GM19397 (cell line): Measurements from ENCODE around the gene LEMD1.
"Not testable (repeated sequence)": the region's sequence is repeated elsewhere in the genome, so short reads cannot be mapped to it uniquely, and the experiment has no call there.

Source experiments
- ATAC-seq: cut with Tn5 transposase; IDR thresholded peaks from one replicate; pipeline ENCODE4 v1.9.1; 2021; ENCODE audit warnings: mild to moderate bottlenecking, moderate library complexity; ENCODE audit not compliant: unreplicated experiment

Gene LEMD1

GRCh38 chr1:205447457-205448341 is 25.8 kb upstream of the LEMD1 start:
- no peak for ATAC-seq

DNA sequence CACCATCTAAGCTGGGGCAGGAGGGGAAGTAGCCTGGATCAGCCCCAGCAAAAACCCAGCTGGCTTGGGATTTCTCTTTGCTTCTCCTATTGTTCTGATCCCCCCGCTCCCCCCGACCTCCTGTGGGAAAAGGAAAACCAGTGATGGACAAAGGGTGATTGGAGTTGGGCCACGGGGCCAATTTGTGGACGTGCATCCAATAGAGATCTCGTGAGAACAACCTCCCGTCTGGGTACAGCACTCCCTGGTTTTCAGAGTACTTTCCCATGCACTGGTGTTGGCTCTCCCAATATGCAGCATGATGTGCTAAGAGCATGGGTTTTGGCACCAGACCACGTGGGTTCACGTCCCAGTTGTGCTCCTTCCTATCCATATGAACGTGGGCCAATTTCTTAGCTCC is 25.0 kb upstream of the LEMD1 start:
- ATAC-seq: no peak

- ATAC-seq: no peak
These were observed 23.7 kb upstream of the LEMD1 start for GRCh38 chr1:205445646-205445935.

DNA sequence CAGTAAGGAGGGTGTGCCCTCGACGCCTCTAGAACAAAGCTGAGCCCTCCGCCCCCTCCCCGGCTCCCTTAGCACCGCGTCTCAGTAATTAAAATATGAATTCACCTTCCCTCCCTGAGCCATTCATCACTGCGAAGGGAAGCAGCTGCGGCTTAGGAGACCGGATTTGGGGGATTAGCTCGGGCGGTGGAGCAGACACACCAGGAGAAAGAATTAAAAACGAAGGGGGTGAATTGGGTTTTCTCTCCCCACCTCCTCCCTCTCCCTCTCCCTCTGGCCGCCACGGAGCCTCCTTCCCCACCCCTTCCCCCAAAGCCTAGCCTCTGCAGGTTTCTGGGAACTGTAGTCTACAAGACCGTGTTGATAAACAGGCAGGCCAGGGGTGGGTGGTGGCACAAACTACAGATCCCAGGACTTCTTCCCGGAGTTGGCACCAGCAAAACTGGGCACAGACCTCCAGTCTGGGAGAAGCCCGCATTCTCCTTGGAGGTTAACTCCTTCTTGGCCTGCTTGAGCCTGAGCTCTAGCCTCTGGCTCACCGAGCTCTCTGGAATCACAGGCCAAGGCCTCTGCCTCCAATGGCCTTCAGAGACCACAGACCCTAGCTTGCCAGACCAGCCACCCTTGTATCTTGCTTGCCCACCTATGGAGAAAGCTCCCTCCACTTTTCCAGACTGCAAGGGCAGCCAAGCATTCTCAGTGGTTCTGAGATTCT is 23.2 kb upstream of the LEMD1 start:
- no peak for ATAC-seq

DNA sequence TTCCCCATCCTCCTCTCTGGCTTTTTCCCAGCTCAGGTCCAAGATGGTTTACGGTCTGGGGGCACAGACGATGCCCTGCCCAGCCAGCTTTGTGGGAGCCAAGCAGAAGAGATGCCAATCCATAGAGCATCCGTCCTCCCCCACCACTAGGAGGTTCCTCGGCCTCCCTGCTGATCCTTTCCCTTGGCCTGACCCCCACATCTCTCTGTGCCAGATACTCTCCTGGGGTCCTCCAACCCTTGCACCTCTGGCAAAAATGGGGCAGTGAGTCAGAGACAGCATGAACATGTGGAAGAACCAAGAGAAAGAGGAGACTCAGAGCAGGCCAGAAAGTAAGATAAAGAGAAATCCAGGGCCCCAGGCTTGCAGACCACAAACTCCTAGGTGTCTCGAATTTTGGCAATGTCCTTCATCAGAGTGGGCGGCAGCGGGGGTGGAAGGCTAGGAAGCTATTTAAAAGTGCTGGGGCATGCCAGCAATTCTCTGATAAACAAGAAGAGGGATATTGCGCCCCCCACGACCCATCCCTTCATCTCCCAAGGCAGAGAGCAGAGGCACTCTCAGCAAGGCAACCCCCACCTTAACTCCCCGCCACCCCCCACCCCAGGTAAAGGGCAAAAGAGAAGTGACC is 22.6 kb upstream of the LEMD1 start:
- ATAC-seq: no peak

DNA sequence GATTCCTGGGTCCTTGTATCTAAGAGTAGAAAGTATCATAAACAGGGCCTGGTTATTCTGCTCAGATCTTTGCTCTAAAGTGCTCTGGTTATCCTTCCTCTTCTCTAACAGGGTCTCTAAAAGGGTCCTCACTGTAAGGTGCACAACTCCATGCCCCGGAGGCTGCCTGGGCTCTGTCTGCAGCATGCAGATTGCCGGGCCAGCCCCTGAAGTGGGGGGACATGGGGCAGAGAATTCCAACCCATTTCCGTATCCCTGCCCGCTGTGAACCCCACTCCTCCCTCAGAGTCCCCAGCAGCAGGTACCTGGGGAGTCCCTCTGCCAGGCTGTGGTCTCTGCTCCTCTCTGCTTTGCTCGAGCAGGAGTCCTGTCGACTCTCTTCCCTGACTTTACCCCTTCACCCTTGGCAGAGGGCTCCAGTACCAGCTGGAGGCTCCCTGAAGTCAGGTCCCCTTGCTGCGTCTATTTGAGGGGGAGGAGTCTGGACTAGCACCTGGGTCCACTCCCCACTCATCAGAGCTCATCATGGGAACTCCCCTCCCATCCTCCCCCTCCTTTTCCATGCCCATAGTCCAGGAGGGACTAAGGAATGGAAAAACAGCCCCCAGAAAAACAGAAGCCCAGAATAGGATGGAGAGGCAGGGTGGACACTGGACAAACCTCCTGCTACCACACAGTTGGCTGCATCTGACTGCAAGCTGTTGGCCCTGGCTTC is 21.9 kb upstream of the LEMD1 start:
- ATAC-seq: no peak

DNA sequence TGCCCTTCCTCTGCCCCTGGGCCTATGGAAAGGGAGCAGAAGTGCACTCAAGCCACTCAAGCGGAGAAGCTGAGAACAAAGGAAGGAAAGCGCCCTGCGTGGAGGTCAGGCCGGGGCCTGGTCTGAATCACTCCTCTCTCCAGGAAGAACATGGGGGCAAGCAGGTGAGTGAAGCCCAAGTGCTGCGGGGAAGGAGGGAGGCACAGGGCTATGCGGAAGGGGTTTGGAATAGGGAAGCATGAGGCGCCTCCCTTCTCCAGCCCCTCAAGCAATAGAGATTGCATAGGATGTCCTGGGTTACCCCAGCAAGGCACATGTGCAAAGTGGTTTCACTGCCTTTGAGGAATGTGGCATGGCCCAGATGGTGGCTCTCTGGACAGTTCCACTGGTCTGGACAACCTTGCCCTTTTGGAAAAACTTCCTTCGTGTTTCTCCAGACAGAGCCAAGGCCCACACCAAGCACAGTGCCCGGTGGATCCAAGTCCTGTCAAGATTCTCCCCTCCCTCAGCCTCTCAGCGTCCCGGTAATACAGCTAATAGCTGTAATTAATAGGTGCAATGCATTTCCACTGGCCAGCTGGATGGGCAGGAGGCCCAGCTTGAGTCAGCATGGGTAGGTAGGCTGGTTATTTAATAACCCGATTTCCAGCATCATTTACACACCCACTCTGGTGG is 20.3 kb upstream of the LEMD1 start:
- no peak for ATAC-seq

- ATAC-seq: no peak
These were observed 19.8 kb upstream of the LEMD1 start for GRCh38 chr1:205441716-205442050.

GRCh38 chr1:205441318-205441633 is 19.4 kb upstream of the LEMD1 start:
- no peak for ATAC-seq

GRCh38 chr1:205440476-205441317 is 18.8 kb upstream of the LEMD1 start:
- ATAC-seq: peak; percentile 63

DNA sequence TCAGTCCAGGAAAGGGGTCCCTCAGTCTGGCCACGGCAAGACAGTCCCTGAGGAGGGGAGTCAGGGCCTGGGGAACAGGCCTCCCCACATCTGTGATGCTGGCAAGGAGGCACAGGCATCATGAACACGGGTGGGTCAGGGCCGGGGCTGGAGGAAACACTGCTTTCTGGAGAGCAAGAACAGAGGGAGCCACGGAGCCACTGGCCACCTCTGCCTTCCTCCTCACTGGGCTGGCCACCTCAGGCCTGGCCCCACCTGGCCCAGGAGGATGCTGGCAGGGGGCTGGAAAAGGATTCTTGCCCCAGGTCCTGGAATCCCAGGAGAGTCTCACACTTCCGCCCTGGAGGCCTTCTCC is 18.2 kb upstream of the LEMD1 start:
- no peak for ATAC-seq

- no peak for ATAC-seq
These were observed 16.6 kb upstream of the LEMD1 start for GRCh38 chr1:205438213-205439158.

- ATAC-seq: no peak
These were observed 15.7 kb upstream of the LEMD1 start for GRCh38 chr1:205437570-205437969.

DNA sequence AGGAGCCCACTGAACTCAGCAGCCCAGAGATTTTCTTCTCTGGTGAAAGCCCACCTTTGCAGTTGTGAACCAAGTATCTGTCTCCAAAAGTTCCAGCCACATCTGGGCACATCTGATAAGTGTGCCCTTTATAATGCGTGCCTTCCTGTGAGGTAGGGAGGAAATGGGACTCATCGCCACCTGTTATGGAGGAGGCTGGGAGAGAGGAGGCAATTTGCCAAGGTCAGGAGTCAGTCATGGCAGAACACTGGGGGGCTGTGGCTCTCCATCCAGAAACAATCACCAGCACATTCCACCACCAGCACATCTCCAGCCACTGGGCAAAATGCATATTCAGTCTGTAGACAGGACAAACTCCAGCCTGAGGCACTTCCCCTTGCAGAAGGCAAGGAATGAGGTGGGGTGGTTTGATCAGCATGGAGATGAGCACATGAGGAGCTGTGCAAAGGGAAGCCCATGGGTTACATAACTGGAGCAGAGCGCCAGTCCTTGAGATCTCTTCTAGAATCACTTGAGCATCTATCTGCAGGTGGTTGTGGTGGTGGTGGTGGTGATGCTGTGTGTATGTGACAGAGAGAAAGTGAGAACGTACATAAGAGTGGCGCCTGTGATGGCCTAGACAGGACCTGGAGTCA is 15.0 kb upstream of the LEMD1 start:
- ATAC-seq: no peak

DNA sequence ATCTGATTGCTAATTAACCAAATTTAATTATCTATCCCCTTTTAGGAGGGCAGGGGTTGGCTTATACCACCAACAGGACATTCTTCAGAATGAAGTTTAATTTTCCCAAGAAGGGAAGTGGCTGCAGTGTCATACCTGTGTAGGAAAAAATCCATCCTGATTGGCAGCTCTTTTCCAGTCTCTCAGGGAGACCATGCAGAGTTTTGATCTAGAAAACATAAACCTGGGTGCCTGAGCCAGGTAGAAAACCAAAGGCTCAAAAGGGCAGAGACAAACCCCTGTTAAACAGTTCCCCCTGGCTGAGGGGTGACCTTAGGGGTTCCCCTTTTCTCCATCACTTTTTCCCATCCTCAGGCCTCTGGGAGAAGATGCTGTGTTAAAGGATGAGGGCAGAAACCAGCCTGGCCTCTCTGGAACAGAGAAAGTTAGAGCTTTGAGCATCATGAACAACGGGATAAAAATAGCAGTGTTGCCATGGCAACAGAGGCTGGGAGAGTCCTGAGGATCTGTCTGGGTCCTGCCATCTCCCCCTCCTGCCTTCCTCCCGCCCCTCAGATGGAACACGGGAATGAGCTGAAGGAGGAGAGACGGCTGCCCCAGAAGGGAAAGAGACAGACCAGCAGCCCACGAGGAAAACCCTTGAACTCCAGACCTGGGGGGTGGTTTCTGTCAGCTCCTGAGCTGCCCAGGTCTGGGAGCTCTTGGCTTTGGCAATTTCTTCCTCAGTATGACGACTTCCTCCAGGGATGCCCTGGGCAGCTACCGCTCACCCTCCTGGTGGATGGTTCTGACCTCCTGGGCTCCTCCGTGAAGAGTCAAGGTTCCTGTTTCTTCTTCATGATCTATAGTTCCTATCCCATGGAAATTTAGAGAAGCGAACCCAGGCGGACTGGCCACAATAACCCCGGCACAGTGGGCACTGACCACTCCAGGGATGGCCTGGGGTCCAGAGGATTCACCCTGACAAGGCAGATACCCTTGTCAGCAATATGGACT is 14.0 kb upstream of the LEMD1 start:
- ATAC-seq: no peak

DNA sequence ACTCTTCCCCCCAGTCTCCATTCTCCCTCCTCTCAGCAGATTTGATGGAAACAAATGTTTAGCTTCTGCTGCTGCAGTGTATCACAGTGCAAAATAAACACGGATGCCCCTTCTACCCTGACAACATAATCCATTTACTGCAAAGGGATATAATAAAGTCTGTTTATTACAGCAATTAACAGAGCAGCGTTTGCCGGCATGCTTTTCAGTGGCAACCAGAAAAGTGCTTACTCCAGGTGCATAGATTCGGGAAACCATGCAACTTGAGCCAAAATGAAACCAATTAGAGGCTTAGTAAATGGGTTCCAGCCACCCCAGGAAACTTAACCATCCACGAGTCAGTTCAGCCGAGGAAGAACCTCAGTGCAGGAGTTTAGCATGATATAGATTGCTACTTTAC is 12.9 kb upstream of the LEMD1 start:
- no peak for ATAC-seq

DNA sequence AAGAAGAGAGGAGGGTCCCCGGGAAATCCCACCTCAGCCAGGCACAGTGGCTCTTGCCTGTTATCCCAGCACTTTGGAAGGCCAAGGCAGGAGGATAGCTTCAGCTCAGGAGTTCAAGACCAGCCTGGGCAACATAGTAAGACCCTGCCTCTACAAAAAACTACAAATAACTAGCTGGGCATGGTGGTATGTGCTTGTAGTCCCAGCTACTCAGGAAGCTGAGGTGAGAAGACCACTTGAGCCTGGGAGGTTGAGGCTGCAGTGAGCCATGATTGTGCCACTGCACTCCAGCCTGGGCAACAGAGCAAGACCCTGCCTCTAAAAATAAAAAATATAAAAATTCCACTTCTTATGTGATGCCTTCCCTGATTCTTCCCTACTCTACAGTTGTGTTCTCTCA is 10.8 kb upstream of the LEMD1 start:
- ATAC-seq: not testable (repeated sequence)

GRCh38 chr1:205432116-205432515 is 10.3 kb upstream of the LEMD1 start:
- no peak for ATAC-seq
